HG03280 (cell line): ENCODE data around the gene MAPK9.

ENCODE experiments used
- ATAC-seq: cut with Tn5 transposase; IDR thresholded peaks from one replicate; pipeline ENCODE4 v1.9.1; 2021; ENCODE audit warnings: mild to moderate bottlenecking, moderate library complexity; ENCODE audit not compliant: unreplicated experiment

Gene MAPK9

DNA sequence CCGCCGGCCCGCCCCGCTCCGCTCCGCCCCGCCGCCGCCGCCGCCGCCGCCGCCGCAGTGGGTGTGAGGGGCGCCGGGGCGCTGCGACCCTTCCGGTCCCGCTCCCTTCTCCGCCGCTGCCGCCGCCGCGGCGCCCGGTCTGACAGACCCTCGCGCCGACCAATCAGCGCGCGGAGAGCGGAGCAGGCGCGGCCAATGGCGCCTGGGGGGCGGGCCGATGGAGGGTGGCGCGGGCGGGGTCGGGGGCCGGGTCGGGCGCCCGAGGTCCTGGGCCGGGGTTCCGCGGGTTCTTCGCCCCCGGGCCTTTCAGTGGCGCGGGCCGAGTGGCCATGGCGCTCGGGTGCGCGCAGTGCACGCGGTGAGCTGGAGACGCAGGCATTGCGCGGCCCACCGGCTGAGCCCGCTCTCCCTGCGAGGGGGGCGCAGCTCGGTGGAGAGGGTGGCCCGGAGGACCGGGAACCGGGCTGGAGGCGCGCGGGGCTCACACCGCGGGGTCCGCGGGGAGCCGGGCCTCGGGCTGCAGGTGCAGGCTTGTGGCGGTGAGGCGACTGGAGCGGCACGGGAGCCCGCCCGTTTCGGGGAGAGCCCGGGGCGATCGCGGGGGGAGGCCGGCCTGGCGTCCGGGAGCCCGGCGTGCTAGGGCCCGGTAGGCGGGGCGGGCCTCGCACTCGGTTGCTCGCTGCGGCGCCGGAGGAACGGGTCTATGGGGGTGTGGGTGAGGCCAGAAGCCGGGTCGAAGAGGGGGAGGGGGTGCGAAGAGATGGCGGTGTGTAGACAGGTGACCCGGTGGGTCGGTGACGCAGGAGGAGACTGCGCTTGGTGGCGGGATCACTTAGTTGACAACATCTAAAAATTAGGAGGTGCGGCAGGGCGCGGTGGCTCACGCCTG lies at the start of gene MAPK9:
Gene MAPK9, minus strand, starts transcription at position 141 of the 889 bp plus-strand sequence. CDS start 11,522 bp downstream, outside the sequence.
- peak; percentile 79 for ATAC-seq

DNA sequence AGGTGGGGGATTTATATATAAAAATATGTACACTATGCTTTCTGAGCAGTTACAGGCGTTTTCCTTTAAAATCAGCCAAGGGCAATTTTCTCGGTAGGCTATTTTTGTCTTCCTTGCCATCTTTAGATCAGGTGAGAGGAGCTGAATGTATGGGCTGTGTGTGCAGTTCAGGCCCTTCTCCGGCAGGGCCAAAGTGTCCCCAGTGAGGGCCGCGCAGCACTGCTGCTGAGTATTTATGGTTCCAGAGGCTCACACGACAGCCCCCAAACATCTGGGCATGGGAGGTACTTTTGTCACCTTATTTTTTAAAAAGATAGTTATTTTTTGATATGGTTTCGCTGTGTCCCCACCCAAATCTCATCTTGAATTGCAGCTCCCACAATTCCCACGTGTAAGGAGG lies 49.7 kb upstream of the MAPK9 start:
- no peak for ATAC-seq

DNA sequence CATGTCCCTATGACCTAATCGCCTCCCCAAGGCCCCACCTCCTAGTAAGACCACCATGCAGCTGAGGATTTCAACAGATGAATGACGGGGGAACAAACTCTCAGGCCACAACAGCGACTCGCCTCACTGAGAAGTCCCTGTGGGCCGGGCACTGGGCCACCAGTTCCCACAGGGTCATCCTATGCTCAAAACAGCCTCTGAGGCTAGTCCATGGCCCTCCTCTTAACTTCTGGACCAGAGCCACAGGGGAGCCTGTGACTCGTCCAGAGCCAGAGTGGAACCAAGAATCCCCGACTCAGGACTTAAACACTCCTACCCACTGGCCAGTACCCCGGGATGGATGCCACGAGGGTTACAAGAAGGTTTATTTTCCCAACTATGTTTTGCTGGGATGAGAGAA lies 49.0 kb upstream of the MAPK9 start:
- no peak for ATAC-seq

GRCh38 chr5:180339583-180340183 lies 47.8 kb upstream of the MAPK9 start:
- no peak for ATAC-seq

GRCh38 chr5:180338001-180338707 lies 46.3 kb upstream of the MAPK9 start:
- no peak for ATAC-seq

DNA sequence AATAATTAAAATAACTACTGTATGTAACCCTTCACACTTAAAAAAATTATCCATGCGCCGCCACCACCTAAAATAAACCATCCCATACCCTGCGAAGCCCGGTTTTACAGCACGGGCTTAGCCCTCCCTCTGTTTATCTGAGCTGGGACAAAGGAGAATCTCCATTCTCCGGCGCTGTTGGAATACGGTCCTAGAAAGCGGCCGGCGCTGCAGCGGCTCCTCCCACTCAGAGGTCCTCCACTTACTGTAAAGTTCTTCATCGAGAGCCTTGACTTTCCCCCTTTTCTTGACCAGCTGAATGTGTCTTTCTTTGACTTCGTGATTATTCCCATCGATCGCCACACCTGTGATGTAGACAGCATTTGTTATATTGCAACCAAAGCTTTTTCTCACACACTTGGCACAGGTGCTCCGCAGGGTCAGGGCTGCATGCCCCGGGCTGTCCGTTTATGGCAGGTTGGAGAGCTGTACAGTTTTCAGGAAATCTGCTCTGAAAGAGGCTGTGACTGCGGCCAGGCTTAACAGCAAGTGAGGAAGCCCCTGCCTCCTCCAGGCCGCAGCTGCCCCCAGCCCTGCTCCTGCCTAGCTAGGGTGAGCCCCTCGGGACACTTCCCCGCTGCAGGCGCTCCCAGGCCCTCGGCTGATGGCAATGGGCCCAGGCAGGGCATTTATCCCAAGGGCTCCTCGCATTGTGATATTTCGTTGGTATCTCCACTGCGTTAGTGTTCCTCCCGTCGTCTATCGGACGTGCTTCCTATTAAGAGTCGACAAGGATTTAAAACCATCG lies 44.5 kb upstream of the MAPK9 start:
- ATAC-seq: no peak

GRCh38 chr5:180335614-180336233 lies 43.8 kb upstream of the MAPK9 start:
- no peak for ATAC-seq

DNA sequence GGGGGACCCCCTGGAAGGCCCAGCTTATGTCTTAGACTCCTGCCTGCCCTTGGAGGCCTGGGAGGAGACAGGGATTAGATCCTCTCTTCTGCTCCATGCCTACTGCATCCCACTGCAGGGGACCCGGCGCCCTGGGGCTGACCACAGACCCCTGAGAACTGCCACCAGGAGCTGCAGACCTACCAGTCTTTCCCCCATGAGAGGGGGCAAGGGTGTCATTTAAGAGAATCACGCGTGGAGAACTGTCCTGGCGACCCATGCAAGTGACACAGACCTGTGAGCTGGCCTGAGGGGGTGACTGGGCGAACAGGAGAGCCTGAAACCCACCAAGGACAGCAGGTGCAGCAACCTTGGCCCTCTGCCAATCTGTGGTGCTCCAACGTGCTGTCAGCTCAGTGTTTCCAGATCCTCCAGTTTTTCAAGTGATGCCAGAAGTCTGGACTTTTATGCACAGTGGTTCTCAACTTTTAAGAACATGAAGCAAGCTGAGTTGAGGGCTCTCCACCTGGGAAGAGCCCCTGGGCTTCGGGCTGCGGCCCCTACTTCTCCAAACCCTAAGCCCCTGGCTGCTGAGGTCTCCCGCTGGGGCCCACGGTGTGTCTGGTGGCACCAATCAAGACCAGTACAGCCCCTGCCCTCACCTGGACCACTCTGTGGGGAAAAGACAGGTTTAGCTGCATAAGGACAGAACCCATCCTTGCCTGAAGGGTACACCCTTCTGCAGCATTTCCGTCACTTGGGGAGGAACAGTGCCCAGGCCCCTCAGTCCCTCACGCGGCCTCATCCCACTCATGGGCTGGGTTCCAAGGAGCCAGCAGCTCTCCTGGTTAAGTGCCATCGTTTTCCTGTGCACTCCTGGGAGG lies 43.1 kb upstream of the MAPK9 start:
- no peak for ATAC-seq

DNA sequence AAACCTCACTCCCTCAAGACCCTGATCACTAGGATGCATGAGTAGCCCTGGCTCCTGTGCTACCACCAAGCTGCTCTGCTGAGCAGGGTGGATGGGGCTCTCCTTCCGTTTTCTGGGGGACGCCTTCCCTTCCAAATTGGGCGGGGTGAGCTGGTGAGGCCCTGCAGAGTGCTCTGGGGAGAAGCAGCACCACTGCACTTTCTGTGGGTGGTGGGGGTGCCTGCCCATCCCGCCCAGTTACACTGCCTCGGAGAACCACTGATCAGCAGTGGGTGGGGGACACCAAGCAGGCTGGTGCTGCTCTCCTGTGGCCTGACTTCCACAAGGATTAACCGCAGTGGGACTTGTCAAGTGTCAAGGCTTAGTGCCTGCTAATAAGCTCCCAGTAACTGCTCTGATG lies 42.3 kb upstream of the MAPK9 start:
- no peak for ATAC-seq

GRCh38 chr5:180333661-180334060 lies 41.8 kb upstream of the MAPK9 start:
- ATAC-seq: no peak

- no peak for ATAC-seq
These were observed 41.0 kb upstream of the MAPK9 start for GRCh38 chr5:180332861-180333260.

DNA sequence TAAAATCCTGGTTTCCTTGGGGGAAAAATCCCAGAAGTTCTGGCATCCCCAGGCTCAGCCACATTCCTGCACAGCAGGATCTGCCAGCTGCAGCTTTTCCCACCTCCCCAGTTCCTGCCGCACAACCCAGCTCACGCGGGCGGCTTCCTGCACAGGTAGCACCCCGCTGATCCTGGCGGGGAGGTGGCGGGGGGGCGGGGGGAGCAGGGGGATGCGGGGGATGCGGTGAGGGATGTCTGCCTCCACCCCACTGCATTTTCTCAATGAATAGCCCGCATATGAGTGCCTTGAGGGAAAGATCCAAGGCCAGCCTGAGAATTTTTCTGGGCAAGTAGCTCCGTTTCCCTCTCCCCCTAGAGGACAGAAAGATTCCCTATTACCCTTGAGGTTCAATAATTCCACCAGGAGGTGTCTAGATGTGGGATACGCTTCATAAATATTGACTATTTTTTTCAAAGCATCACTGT lies 40.2 kb upstream of the MAPK9 start:
- ATAC-seq: no peak

- no peak for ATAC-seq
These were observed 39.7 kb upstream of the MAPK9 start for GRCh38 chr5:180331647-180331950.

DNA sequence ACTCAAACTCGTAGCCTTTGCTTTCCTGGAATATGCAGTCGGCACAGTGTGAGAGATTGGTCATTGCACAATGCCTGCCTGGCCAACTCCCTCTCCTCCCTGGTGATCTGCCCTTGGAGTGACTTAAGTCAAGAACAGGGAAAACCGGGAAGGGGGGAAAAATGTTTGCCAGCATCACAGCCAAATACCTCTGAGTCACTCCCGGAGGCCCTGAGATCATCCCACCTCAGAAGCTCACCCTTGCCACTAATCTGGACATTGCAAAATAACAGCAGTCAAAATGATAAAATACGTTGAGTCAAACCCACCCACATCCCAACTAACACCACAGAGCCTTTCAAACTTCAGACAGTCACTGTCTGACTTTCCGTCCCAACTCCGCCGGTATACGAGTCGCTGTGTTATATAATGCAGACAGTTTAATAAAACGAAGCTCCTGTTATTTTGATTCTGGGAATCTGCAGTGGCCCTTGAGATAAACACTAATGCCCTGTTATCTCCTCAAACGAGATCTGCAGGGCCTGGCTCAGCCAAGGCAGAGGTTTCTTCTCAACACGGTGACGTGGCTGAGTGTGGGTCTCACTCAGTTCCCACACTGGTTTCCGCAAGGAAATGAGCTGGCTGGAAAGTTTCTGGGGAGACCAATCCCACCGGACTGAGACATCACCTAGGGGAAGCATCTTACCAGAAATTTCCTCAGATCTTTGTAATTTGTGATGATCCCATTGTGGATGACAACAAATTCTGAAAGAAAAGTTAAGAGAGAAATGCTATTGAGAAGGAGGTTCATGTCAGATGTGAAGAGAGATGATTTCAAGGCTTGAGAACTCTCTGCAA lies 39.1 kb upstream of the MAPK9 start:
- ATAC-seq: no peak

GRCh38 chr5:180330270-180330648 lies 38.4 kb upstream of the MAPK9 start:
- ATAC-seq: no peak

GRCh38 chr5:180329606-180330269 lies 37.9 kb upstream of the MAPK9 start:
- no peak for ATAC-seq

- no peak for ATAC-seq
These were observed 37.2 kb upstream of the MAPK9 start for GRCh38 chr5:180329138-180329435.
